DMS153 (cell line): ENCODE results near the gene VPS33B.

Experiments used
- DNase-seq: peaks from one replicate; lab custom pipeline; 2025; lab: John Stamatoyannopoulos, UW

Gene VPS33B

DNA sequence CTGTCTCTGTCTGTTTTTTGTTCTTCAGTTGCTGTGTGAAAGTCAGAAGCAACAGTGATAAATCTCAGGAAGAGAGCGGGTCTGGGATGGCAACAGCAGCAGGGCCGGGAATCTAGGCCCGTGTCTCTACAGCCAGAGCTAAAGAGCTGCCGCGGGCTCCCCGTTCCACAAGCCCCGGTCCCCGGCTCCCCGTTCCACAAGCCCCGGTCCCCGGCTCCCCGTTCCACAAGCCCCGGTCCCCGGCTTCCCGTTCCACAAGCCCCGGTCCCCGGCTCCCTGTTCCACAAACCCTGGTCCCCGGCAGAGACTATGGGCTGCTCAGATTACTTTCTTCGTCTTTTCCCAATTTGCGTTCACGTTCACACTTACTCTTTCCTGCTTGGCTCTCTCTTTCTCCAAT, 48.2 kb downstream of the VPS33B start:
- DNase-seq: no peak

DNA sequence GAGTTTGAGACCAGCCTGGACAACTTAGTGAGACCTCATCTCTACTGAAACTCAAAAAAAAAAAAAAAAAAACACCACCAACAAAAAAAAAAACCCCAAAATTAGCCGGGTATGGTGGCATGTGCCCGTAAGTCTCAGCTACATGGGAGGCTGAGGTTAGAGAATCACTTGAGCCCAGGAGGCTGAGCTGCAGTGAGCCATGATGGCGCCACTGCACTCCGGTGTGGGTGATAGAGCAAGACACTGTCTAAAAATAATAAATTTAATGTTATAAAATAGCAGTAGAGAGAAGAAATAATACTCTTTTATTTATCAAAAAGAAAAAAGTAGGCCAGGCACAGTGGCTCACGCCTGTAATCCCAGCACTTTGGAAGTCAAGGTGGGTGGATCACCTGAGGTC, 50.3 kb downstream of the VPS33B start:
- DNase-seq: no peak

DNA sequence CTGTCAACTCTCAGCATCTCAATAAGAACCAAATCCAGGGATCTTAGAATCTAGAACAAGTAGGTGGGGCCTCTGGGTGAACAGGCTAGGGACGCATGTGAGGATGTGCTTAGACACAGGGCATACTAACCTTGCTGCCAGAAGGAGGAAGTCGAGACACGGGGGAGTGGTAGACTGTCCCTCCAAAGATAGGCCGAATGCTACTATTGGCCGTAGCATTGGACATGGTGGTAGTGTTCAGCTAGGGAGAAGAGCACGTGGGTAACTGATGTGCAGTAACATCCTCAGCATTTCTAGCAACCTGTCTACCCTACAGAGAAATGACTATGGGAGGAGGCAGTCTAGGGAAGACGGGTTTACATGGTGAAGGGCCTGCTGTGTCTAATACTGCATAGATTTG, 52.1 kb downstream of the VPS33B start:
- DNase-seq: no peak

DNA sequence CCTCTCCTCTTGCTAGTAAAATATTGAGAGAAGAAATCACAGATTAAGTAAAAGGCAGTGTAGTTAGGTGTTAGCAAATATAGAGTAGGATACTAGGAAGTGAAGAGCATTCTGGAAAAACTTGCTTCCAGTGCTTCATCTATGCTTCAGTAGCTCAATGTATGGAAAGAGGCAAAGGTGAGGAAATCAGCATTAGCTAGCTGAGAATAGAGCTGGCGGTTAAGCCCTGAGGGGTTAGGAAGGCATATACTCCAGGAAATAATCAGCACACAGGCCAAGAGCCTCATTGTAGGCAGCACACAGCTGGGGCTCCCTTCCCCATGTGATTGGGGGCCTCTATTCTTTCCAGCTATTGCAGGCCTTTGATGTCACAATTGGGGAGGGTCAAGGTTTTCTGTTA, 54.0 kb downstream of the VPS33B start:
- no peak for DNase-seq

DNA sequence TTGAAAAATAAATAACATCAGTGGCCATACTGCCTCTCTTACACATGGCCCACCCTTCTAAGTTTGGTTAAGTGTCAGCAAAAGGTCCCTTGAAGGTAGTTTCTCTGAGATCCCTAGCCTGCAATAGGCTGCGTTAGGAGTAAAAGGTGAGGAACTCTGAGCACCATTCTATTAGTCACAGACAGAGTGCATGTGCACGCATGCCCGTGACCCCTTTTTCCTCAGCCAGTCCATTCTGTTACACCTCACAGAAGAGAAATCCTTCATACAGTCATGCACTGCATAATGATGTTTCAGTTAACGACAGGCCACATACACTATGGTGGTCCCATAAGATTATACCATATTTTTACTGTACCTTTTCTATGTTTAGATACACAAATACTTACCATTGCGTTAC, 55.2 kb downstream of the VPS33B start:
- no peak for DNase-seq

DNA sequence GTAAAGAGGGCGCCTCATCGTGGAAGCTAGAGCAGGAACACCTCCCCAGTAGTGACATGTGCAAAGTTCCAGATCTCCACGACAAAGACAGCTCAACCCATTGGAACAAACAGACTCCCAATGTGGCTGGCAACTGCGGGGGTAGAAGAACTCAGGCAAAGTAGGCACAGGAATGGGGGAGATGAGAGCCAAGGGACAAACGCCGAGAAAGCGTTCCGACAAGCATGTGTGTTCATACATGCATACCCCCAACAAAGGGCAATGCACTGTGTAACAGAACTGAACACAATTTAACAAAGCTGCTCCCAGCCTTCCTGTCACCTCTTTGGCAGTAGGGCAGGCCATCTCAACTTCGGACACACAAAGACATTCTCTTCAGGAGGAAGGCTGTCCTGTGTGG, 56.1 kb downstream of the VPS33B start:
- DNase-seq: no peak

DNA sequence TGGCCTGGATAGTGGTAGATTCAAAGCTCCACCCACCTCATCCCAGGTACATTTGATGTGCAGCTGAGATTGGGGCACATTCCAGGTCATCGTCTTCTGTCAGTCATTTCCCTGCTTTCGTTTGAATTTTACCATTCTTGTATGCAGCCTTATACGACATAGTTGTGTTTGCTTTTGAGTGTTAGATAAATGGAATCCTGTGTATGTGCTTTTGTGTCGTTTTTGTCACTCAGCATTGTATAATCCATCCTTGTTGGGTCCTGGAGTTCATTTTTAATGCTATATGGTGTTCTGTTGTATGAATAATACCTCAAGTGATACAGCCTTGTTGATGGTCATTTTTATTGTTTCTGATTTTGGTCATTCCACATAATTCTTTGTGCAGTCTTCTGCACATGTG, 60.4 kb downstream of the VPS33B start:
- no peak for DNase-seq

DNA sequence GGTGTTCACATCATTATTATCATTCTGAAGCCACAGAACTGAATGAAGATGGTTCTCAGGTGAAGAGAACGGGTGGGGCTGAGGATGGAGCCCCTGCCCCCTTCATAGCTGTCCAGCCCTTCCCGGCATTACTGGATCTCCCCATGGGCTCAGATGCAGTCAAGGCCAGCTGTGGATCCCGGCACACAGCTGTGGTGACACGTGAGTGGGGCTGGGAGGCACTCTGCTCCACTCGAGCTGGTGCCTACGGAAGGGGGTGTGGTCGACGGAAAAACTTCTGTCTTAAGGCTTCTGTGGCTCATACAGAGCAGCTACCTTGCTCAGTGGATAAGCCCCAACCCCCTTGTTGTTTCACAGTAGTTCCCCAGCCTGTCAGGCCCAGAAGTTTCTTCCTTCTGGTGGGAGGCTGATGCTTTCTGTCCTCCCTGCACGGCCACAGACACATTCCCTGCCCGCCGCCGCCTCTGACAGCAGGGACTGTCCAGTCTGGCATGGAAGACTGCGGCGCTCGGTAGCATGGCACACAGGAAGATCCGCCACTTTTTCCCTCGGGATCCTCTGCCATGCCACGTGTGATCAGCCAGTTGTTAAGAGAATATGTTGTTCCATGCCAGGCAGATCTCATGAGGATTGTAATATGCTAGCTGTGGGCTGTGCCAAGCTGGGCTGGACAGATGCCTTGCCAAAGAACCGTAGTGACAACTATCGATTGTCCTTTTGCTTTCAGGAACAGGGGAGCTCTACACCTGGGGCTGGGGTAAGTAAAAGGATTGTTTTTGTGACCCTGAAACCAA, 61.9 kb downstream of the VPS33B start:
- DNase-seq: no peak

DNA sequence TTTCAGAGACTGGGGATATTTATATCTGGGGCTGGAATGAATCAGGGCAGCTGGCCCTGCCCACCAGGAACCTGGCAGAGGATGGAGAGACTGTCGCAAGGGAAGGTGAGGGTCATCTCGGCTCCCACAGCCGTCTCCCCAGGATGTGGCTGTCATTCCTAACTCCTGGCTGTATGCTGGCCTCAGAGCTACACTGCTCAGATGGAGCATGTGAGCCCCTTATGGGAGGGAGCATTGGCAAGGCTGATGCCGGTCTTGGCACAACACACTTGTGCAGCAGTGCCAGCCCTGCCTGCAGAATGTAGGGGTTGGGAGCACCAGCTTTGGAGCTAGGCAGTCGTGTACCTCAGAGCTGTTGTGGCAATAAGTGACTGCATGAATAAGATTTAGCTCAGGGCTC, 62.5 kb downstream of the VPS33B start:
- DNase-seq: no peak

DNA sequence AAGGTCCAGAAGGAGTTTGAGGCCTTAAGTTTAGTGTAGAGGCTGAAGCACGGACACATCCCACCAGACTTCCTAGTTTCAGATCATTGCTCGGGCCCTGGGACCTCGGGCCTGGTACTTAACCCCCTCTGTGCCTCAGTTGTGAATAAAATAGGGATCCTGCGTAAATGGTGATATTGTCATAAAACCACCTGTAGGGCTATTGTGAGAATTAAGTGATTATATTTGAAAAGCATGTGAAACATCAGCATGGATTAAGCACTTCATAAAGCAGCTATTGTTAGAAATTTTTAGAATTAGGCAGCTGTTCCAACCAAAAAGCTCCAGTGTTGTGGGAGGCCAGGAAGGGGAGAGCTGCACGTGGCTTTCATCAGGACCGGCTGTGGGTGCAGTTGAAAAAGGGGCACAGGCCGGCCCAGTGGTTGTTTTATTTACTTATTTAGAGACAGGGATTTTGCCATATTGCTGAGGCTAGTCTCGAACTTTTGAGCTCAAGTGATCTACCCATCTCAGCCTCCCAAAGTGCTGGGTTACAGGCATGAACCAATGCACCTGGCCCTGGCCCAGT, 63.3 kb downstream of the VPS33B start:
- DNase-seq: no peak

DNA sequence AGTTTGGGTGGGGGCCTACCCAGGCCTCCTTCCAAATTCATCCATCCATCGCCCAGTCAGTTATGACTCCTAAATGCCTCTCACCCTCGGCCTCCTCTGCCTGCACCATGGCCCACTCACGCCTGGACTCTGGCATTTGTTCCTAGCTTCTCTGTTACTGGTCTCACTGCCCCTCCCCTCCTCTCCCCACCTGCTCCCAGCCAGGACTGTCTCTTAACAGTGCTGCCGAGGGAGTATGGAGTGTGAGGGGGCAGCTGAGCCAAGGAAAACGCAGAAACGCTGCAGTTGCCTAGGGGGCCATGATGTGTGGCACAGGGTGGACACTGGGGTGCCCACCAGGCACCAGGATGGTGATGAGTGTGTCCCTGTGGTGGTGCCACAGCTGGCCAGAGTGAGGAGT, 64.6 kb downstream of the VPS33B start:
- no peak for DNase-seq

DNA sequence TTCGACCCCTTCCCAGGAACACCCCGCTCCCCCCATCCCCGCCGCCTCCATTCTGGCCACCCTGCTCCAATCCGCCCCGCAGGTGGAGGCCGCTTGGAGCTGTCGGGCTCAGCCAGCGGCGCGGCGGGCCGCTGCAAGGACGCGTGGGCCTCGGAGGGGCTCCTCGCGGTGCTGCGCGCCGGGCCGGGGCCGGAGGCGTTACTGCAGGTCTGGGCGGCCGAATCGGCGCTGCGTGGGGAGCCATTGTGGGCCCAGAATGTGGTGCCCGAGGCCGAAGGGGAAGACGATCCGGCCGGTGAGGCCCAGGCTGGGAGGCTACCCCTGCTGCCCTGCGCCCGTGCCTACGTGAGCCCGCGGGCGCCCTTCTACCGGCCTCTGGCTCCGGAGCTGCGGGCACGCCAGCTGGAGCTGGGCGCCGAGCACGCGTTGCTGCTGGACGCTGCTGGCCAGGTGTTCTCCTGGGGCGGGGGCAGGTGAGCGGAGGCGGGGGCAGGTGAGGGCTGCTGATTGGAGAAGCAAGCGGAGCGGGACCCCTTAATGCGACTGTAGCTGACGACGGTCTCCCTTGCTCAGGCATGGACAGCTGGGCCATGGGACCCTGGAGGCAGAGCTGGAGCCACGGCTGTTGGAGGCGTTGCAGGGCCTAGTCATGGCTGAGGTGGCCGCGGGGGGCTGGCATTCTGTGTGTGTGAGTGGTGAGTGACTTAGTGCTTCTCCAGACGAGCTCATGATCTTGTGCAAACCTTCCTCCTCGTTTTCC, 65.2 kb downstream of the VPS33B start:
- DNase-seq: no peak

DNA sequence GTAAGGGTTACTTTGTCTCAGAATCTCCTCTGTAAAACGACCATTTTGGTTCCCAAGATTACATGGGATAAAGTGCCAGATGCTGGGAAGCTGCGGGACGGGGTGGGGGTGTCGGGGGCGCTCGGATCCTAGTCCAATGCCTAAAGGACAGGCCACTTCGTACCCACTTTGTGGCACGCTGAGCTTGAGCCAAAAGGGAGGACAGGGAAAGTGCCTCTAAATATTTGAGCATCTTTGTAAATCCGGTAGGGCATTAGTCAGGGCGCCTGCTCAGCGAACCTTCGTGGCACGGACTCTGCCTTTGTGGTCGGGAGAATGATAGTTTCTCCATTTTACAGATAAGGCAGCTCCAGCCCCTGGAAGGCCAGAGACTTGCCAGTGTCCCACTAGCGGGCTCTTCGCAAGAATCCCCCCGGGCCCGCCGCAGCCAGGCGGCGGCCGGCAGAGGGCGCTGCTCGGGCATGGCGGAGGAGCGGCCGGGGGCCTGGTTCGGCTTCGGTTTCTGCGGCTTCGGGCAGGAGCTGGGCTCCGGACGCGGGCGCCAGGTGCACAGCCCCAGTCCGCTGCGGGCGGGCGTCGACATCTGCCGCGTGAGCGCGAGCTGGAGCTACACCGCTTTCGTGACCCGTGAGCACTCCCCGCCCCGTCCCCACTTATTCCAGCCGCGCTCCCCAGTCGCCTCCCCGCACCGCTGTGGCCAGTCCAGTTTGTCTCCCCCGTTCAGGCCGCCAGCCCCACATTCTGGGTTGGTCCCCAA, 65.9 kb downstream of the VPS33B start:
- DNase-seq: no peak

DNA sequence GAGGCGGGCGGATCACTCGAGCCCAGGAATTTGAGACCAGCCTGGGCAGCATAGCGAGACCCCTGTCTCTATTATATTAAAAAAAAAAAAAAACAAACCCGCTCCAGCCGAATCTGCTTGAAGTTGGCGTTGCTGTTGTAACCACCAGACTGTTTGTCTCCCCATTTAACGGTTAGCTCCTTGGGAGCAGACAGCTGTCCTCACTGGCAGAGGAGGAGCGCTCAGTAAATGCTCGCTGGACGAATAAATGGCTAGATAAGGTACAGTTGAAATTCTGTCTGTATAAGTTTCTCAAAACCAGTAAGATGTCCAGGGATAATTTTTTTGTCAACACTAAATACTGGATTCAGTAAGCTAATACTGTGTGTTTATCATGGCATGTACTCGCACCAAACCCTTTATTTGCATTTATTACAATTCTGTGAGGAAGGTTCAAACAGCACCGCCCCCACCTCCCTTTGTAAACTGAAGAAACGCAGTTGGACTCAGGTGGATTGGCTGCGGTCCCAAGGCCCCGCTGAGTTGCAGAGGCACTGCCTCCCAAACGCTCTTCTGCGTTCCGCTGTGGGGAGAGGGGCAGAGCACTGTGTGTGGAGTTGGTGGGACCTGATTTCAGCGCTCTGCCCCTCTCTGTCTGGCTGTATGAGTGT, 66.6 kb downstream of the VPS33B start:
- DNase-seq: no peak

DNA sequence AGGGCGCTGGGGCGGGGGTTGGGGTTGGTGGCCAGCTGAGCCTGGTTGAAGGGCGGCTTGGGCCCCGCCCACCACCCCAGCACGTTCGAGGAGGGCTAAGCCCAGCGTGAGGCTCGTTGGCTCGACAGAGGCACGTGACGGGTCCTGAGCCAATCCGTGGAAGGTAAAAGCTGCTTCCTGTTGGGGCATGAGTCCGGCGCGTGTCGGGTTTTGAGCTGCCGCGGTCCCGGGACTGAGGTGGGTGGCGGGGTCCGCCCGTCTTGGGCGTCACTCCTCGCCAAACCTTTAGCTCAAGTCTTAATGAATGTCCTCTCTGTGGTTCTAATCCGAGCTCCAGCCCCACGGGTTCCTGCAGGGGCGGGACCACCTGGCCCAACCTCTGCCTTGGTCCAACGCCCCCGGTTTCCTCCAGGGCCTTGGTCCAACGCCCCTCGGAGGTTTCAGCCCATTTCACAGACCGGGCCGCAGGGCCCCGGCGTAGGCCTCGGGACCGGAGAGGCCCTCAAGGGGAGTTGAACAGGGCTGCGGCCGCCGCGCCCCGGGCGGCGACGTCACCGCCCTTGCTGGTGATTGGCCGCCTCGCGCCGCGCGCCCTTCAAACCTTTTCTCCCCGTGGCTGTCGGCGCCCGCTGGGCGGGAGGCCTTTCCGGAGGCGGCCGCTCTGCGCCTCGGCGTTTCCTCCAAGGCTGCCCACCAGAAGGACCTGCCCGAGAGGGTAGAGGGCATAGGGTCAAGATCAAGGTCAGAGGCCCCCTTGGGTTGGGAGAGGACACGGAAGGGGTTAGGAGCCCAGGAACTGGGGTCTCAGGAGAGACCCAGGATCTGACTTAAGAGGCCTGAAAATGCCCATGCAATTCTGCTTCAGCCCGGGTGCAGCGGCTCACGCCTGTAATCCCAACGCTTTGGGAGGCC, 67.4 kb downstream of the VPS33B start, which contains the start of gene RCCD1:
Gene RCCD1, plus strand, starts transcription at position 173 of the 912 bp plus-strand sequence. CDS start 1,851 bp downstream, outside the sequence.
- DNase-seq: peak; percentile 74

DNA sequence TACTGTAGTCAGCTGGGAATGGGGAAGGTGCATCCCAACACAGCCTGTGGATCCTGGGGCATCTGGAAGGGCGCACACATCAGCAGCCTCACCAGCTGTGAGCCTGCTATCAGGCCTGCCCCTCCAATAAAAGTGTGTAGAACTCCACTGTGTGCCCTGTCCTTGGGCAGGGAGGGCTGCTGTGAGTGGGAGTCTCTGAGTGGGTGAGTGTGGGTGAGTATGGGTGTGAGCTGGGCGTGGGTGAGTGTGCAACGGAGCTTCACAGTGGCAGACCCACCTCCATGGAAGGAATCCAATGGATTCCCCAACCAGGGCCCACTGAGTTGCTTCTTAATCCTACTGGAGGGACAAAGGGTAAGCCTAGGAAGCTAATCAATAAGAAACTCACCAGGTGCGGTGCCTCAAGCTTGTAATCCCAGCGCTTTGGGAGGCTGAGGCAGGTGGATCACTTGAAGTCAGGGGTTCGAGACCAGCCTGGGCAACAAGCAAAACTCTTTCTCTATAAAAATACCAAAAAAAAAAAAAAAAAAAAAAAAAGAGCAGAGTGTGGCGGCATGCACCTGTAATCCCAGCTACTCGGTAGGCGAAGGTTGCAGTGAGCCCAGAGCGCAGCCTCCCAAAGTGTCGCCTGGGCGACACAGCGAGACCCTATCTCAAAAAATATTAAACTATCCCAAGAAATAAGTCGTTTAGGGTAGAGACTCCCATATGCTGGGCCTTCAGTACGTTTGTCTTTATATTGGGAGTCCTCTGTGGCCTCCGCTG, 68.3 kb downstream of the VPS33B start:
- DNase-seq: no peak

DNA sequence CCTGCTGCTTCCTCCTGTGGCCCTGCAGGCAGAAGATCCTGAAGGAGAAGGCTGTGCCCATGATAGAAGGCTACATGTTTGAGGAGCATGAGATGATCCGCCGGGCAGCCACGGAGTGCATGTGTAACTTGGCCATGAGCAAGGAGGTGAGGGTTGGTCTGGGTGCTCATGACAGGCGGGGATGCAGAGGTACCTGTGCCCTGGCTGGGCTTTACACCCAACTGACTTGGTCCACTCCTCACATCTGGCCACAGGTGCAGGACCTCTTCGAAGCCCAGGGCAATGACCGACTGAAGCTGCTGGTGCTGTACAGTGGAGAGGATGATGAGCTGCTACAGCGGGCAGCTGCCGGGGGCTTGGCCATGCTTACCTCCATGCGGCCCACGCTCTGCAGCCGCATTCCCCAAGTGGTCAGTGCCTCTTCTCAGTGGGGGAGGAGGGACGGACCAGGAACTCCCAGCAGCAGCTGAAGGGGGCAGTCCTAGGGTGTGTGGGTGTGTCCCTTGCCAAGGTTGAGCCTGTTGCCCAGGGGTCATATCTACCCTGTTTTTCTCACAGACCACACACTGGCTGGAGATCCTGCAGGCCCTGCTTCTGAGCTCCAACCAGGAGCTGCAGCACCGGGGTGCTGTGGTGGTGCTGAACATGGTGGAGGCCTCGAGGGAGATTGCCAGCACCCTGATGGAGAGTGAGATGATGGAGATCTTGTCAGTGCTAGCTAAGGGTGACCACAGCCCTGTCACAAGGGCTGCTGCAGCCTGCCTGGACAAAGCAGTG, 69.3 kb downstream of the VPS33B start:
- no peak for DNase-seq

DNA sequence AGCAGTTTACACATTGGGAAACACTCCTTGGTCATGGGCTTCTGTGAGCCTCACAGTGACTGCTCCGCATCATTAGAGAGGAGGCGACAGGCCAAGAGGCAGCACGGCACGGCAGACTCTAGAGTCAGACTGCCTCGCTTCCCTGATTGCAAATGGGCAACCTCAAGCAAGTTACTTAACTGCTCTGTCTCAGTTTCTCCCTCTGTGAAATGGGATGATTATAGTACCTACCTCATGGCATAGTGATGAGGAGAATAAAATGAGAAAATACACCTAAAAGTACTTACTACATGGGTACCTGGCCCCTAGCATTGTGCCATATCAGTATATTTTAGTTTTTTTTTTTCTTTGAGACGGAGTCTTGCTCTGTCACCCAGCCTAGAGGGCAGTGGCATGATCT, 71.7 kb downstream of the VPS33B start:
- DNase-seq: no peak

DNA sequence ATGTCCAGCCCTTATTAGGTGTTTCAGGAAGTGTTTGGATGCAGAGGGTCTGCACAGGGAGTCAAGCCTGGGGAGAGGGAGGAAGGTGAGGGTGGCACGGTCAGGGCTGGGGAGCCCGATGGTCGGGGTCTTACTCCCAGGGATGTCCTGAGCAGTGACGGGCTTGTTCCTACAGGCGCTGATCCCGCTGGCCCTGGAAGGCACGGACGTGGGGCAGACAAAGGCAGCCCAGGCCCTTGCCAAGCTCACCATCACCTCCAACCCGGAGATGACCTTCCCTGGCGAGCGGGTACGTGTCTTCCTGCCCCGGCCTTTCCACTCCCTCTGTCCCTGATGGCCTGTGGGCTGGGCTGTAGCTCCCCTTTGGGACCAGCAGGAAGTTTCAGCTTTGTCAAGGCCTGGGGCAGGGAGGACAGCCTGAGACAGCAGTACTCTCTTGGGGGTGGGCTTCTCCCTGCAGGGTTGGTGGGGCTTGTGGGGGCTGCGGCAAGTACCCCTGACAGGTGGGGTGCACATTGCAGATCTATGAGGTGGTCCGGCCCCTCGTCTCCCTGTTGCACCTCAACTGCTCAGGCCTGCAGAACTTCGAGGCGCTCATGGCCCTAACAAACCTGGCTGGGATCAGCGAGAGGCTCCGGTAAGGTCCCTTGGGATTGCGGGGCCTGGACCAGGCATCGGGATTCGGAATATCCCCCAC, 72.3 kb downstream of the VPS33B start:
- no peak for DNase-seq
